ENCODE results near the gene PSMC5. TPM values are rescaled to one million over a fixed set of nuclear protein-coding genes. Genes with fewer than 3 reads are reported as not detected.

PSMC5 gene
- total RNA-seq, 2 experiments from 2014 or later, result 32.6 to 105 TPM

GRCh38 chr17:63780928-63781327 lies 46.3 kb upstream of the PSMC5 start:
- CTCF ChIA-PET (ENCODE audit: unreplicated experiment), result no interaction called here
- Histone ChIP-seq H3K27ac (ENCODE audit: low read depth, low read length, poor library complexity, severe bottlenecking) (no peak overlapping the region), H3K4me1 (ENCODE audit: insufficient read depth, low read length, poor library complexity, severe bottlenecking) (peaks cover 11% of the 10 kb centered on the region), H2AFZ (ENCODE audit: low read length) (no peak overlapping the region), H3K36me3 (ENCODE audit: insufficient read depth, low read length) (peaks cover 96% of the 10 kb centered on the region), H3K9me2 (ENCODE audit: insufficient read depth, low read length) (no peaks in the 10 kb centered on the region), H3K4me3 (ENCODE audit: low read depth, low read length, poor library complexity, severe bottlenecking) (no peak overlapping the region), H3K9me3 (ENCODE audit: low read length) (no peaks in the 10 kb centered on the region), H3K79me2 (ENCODE audit: insufficient read depth, low read depth, low read length) (peaks cover 98% of the 10 kb centered on the region), H3K4me2 (ENCODE audit: low read length) (no peak overlapping the region), H4K20me1 (ENCODE audit: insufficient read depth, low read length) (peaks cover 53% of the 10 kb centered on the region)
- DNase-seq (ENCODE audit: low spot score), result no peak
- POLR2A ChIA-PET, result interaction anchor here (1.1 to 1.3 kb wide), 2 partner anchors 10 to 79 kb away, joined by 3 to 4 read pairs; no protein-coding TSS in a partner anchor
- BruUV-seq (replicated peaks), result no TSS peak
- intact Hi-C loops (cut with micrococcal nuclease; ENCODE audit: unreplicated experiment), result no loop called here
- no peak for TF ChIP-seq EZH2phosphoT487 (IDR thresholded peaks at IDR 0.05; ENCODE audit: borderline replicate concordance, low read depth, low read length)
- TF ChIP-seq, protein P1, sequence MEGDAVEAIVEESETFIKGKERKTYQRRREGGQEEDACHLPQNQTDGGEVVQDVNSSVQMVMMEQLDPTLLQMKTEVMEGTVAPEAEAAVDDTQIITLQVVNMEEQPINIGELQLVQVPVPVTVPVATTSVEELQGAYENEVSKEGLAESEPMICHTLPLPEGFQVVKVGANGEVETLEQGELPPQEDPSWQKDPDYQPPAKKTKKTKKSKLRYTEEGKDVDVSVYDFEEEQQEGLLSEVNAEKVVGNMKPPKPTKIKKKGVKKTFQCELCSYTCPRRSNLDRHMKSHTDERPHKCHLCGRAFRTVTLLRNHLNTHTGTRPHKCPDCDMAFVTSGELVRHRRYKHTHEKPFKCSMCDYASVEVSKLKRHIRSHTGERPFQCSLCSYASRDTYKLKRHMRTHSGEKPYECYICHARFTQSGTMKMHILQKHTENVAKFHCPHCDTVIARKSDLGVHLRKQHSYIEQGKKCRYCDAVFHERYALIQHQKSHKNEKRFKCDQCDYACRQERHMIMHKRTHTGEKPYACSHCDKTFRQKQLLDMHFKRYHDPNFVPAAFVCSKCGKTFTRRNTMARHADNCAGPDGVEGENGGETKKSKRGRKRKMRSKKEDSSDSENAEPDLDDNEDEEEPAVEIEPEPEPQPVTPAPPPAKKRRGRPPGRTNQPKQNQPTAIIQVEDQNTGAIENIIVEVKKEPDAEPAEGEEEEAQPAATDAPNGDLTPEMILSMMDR (conservative IDR thresholded peaks at IDR 0.05; ENCODE audit: low read length), result no peak

- no peaks in the 10 kb centered on the region for H3K4me1 ChIP-seq (ENCODE audit: insufficient read depth, low read length, poor library complexity, severe bottlenecking)
- H3K9me3 ChIP-seq (ENCODE audit: low read length), result no peaks in the 10 kb centered on the region
- CTCF ChIA-PET (ENCODE audit: unreplicated experiment), result no interaction called here
- no peak overlapping the region for H3K4me3 ChIP-seq (ENCODE audit: low read depth, low read length, poor library complexity, severe bottlenecking)
- no peak for DNase-seq (ENCODE audit: low spot score)
- TF ChIP-seq, protein P1 (conservative IDR thresholded peaks at IDR 0.05; ENCODE audit: low read length), result no peak
- TF ChIP-seq EZH2phosphoT487 (IDR thresholded peaks at IDR 0.05; ENCODE audit: borderline replicate concordance, low read depth, low read length), result no peak
- H4K20me1 ChIP-seq (ENCODE audit: insufficient read depth, low read length), result peaks cover 32% of the 10 kb centered on the region; the same call in 1 of the 2 replicates
- H3K36me3 ChIP-seq (ENCODE audit: insufficient read depth, low read length), result peaks cover 96% of the 10 kb centered on the region
- H3K9me2 ChIP-seq (ENCODE audit: insufficient read depth, low read length), result no peaks in the 10 kb centered on the region
- H3K79me2 ChIP-seq (ENCODE audit: insufficient read depth, low read depth, low read length), result peaks cover 87% of the 10 kb centered on the region
- H3K4me2 ChIP-seq (ENCODE audit: low read length), result no peak overlapping the region
- no peak overlapping the region for H3K27ac ChIP-seq (ENCODE audit: low read depth, low read length, poor library complexity, severe bottlenecking)
- H2AFZ ChIP-seq (ENCODE audit: low read length), result no peak overlapping the region
- no TSS peak for BruUV-seq (replicated peaks)
- POLR2A ChIA-PET, result interaction anchor here (0.8 to 1.8 kb wide), 2 partner anchors 21 to 27 kb away, joined by 3 read pairs; no protein-coding TSS in a partner anchor
- intact Hi-C loops (cut with micrococcal nuclease; ENCODE audit: unreplicated experiment), result no loop called here
Observed at GRCh38 chr17:63783522-63783921, 43.7 kb upstream of the PSMC5 start.

DNA sequence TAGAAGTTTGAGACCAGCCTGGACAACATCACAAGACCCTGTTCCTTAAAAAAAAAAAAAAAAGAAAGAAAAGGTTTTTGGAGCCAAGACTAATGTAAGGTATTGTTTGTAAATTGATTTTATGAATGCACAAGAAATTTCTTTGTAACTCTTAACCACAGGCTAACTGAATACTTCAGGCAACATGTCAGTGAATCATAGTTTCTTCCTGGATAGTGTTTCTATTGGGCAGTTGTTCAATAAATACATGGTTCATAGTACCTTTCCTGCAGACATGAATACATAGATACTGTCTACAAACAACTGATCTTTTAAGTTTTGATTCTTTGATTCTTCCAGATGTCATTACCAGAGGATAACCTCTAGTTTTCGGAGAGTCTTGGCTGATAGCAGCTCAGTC lies 41.7 kb upstream of the PSMC5 start:
- no peak overlapping the region for H2AFZ ChIP-seq (ENCODE audit: low read length)
- CTCF ChIA-PET (ENCODE audit: unreplicated experiment), result no interaction called here
- H3K4me2 ChIP-seq (ENCODE audit: low read length), result no peak overlapping the region
- no peak overlapping the region for H3K4me3 ChIP-seq (ENCODE audit: low read depth, low read length, poor library complexity, severe bottlenecking)
- TF ChIP-seq, protein P1 (conservative IDR thresholded peaks at IDR 0.05; ENCODE audit: low read length), result no peak
- TF ChIP-seq EZH2phosphoT487 (IDR thresholded peaks at IDR 0.05; ENCODE audit: borderline replicate concordance, low read depth, low read length), result no peak
- intact Hi-C loops (cut with micrococcal nuclease; ENCODE audit: unreplicated experiment), result no loop called here
- POLR2A ChIA-PET, result interaction anchor here (0.6 kb wide), 2 partner anchors 16 to 71 kb away, joined by 3 to 4 read pairs; no protein-coding TSS in a partner anchor
- H4K20me1 ChIP-seq (ENCODE audit: insufficient read depth, low read length), result peaks cover 28% of the 10 kb centered on the region; the same call in 1 of the 2 replicates
- peaks cover 80% of the 10 kb centered on the region for H3K79me2 ChIP-seq (ENCODE audit: insufficient read depth, low read depth, low read length)
- H3K9me2 ChIP-seq (ENCODE audit: insufficient read depth, low read length), result no peaks in the 10 kb centered on the region
- H3K4me1 ChIP-seq (ENCODE audit: insufficient read depth, low read length, poor library complexity, severe bottlenecking), result no peaks in the 10 kb centered on the region
- no TSS peak for BruUV-seq (replicated peaks)
- no peaks in the 10 kb centered on the region for H3K9me3 ChIP-seq (ENCODE audit: low read length)
- no peak overlapping the region for H3K27ac ChIP-seq (ENCODE audit: low read depth, low read length, poor library complexity, severe bottlenecking)
- H3K36me3 ChIP-seq (ENCODE audit: insufficient read depth, low read length), result peaks cover 97% of the 10 kb centered on the region
- no peak for DNase-seq (ENCODE audit: low spot score)

Measured in OCI-LY7 (cell line).